DMS53 (cell line): ENCODE measurements around the gene DDX52.
A peak's percentile ranks its signal among the peaks of the same experiment; 100 is the strongest.

ENCODE experiments used
- DNase-seq: peaks from one replicate; lab custom pipeline; 2025; lab: John Stamatoyannopoulos, UW

DDX52 gene

DNA sequence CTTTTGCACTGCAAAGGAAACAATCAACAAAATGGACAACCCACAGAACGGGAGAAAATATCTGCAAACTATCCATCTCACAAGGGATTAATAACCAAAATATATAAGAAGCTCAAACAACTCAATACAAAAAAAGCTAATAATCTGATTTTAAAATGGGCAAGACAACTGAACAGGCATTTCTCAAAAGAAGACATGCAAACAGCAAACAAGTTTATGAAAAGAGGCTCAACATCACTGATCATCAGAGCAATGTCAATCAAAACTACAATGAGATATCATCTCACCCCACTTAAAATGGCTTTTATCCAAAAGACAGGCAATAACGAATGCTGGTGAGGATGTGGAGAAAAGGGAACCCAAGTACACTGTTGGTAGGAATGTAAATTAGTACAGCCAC is 68.8 kb downstream of the DDX52 start:
- no peak for DNase-seq

DNA sequence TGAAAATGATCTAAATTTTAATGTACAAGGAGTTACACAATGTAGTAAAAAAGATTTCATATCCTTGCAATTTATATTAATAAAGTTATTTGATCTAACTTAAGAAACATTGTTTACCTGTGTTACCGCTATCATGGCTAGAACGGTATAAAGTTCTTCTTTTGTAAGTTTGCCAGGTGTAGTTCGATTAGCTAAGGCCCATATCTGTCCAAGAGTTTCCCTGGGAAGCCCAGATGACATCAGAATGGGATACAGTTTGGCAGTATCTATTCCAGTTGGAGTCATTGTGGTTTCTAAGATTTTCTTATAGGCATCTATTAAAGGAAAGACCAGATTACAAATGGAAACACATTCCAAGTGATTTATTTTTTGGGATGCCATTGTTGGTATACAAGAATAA is 71.6 kb downstream of the DDX52 start:
- DNase-seq = no peak

DNA sequence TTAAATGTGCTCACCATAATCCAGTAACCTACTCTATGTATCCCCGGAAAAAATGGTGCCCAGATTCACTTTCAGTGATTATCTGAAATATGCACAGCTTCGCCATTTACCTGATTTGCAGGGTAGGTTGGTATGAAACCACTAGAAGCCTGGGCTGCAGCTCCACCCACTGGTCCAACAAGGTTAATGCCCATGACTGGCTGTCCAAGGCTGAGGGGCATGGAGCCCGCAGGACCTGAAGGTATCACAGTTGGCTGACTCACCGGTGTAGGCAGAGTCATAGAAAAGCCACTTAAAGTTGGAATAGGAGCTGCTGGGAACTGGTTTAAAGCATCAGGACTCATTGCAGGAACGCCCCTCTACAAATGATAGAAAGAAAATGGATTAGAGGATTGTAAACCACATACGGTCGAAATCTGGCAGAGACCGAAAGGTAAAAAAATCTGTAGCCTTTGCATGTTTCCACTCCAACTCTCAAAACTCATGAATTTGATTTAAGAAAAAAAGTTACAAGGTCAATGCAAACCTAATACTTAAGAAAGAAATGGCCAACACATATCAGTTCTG is 72.6 kb downstream of the DDX52 start:
- DNase-seq = peak; percentile 80

DNA sequence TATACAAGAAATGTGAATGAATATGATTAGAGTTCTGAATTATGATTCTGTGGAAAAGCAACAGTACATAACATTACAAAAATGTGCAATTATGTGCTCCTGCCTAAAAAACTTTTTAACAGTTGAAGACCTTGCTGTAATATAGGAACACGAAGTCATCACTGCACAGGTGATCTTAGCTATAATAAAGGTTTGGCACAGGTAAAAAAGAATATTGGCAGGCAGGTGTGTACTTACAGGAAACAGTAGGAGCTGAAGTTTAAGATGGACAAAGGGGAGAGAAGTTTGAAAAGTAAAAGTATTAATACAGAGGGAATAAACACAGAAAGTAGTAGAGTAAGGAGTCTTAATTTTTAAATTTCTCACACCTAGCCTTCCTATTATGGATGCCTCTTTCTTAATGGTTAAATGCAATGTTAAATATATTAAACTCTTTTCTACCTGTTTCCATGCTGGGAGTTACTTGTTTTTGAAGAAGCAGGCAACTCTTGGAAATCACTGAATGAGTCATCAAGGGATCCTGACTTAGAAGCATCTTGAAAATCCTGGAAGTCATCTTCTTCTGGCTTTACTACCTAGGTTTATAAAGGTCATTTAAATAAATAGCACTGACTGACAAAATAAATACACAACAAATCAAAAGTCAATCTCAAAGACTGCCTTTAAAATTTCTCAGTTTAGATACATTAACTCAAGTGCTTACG is 74.7 kb downstream of the DDX52 start:
- no peak for DNase-seq

DNA sequence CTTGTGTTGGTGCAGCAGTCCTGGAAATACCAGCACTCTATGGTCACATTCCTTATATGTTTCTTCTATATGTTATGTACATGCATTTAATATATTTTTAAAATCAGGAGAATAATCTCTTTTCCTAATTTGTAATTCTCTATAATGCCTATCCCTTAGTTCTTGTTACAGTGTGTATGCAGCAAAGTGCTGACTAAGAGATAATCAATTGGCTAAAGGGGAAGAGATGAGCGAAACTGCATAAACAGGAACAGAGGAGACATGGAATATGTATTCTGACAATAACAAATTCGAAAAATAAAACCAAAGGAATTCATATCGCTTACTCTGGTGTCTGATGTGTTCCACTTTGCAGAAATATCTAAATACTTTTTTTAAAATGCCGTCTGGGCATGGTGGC is 75.7 kb downstream of the DDX52 start:
- DNase-seq = no peak

DNA sequence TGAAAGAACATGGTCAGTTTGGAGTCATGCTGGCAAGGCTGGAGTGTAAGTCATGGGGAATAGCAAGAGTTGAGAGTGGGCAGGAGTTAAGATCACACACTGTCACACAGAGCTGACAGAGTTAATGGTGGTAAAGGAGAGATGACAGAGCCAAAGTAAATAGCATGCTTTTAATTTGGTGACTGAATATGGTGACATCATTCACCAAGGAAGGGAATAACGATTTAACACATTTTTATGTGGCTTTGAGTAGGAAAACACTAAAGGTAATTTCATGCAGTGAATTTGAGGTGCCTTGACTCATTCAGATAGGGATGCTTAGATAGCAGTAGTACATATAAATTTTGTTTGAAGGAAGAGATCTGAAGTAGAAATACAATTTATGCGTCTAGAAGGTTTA is 76.1 kb downstream of the DDX52 start:
- DNase-seq = no peak

DNA sequence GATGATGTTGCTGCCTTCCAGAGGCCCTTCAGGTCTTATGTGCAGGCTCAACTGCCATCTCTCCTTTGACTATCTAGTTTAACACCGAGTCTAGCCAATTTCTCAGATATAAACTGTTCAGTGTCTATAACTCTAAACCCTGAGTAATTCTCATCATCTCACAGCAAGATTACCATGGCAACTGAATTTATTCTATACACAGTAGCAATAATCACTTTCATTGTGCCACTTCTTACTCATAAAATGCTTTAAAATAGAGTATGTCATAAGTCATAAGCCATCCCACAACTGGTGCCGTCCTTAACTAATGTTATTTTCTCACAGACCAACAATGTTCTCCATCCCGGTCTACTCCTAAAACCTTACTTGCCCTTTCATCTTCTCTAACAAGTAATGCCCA is 79.0 kb downstream of the DDX52 start:
- no peak for DNase-seq

DNA sequence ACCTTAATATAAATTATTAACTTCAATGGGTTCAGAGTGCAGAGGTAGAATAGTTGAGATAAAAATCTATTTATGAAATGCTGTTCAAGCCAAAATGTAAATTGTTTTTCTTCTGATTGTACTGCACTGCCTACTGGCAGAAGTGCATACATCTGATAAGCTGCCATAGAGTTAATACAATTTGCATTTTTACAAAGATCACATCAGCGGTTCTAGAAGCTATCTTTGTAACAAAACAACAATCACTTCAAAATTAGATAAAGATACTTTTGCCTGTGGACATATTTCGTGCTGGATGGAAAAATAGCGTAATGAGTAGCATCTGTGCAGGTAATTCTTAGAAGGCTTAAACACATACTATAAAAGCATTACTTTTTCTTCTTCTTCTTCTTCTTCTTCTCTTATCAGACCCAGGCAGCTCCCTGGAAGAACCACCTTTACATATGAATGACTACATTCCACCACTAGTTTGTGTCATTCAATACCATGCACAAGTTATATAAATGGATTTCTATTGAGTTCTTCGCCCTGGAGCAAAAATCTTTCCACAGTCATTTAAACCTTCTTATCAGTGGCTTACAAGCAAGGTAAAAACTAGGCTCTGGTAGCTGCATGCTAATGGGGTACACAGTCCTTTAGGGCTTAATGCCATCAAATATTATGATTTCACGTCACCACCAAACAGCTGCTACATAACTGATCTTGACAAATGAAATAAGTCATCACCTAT is 81.1 kb downstream of the DDX52 start:
- DNase-seq = no peak
